ENCODE results near the gene FSTL5.

Gene FSTL5

DNA sequence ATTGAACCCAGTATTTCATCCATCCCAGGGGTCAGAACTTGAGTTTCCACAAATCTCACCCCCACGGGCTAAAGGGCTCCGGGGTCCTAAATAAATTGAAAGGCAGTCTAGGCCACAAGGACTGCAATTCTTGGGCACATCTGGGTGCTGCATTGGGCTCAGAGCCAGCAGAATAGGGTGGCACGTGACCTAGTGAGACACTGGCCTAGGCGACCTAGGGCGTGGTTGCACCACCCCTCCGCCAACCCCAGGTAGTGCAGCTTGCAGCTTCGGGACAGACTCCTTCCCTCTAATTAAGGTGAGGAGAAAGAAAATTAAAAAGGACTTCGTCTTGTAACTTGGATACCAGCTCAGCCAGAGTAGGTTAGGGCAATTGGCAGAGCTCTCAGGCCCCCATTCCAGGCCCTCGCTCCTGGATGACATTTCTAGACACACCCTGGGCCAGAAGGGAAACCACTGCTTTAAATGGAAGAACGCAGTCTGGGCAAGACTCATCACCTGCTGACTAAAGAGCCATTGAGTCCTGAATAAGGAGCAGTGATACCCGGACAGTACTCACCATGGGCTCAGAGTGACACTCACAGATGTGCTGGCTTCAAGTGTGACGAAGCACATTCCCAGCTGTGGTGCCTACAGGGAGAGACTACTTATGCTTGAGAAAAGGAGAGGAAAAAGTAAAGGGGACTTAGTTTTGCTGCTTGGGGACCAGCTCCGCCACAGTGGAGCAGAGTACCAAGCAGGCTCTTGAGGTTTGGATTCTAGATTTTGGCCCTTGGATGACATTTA, 735.4 kb downstream of the FSTL5 start:
- DNase-seq: no peak

DNA sequence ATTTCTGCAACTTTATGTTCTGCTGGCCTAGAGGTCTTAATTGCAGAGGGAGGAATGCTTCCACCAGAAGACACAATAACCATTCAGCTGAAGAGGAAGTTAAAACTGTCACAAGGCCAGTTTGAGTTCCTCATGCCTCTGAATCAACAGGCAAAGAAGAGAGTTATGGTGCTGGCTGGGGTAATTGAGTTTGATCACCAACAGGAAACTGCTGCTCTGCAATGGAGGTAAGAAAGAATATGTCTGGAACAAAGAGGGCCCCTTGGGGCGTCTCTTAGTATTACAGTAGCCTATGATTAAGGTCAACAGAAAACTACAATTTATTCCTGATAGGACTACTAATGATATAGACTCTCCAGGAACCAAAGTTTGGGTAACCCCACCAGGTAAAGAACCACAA, 744.0 kb downstream of the FSTL5 start:
- DNase-seq: peak; percentile 17

DNA sequence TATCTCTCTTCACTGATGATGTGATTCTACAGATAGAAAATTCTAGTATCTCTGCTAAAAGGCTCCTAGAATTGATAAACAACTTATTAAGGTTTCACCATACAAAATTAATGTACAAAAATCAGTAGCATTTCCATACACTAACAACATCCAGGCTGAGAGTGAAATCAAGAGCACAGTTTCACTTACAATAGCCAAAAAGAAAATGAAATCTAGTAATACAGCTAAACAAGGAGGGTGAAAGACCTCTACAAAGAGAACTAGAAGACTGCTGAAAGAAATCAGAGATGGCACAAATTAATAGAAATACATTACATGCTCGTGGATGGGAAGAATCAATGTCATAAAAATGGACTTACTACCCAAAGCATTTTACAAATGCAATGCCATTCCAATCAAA, 751.9 kb downstream of the FSTL5 start:
- no peak for DNase-seq

DNA sequence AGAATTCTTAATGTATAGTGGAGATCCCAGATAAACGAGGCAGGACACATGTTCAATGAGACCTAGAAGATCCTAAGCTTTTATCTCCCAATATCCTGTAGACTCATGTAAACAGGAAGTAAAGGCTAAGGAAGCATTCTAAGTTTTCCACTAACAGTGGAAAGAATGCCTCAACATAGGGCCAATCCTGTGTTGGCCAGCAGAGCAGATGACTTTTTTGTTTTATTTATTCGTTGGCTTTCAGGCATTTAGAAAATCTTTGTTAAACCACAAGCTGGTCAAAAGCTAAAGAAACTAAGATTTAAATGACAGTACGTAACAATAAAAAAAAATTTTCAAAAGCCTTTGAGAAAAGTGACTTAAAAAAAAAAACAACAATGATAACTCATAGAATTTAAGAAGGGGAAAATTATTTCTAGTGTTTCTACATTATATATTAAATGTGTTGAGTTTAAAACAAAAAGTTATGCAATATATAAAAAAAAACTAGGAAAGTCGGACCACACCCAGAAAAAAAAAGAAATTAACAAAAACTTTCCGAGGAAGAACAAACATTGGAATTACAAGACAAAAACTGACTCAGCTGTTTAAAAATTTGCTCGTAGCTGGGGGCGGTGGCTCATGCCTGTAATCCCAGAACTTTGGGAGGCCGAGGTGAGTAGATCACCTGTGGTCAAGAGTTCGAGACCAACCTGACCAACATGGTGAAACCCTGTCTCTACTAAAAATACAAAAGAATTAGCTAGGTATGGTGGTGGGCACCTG, 759.3 kb downstream of the FSTL5 start:
- no peak for DNase-seq

DNA sequence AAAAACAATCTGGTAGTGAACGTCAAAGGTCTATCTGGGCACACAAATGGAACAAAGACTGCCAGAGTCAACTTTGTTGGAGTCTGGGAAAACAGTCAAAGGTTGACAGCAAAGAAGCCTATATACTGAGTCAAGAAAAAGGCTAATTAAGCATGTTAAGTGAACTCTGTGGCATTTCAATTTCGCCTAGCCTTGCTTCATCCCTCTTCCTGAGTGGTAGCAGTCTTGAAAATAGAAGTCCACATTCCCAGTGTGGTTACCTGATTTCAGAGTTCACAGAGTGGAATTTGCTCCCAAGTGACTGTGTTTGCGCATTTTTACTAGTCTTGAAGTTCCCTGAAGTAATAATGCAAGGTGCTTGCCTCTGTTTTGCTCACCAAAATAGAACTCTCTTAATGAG, 760.0 kb downstream of the FSTL5 start:
- no peak for DNase-seq

DNA sequence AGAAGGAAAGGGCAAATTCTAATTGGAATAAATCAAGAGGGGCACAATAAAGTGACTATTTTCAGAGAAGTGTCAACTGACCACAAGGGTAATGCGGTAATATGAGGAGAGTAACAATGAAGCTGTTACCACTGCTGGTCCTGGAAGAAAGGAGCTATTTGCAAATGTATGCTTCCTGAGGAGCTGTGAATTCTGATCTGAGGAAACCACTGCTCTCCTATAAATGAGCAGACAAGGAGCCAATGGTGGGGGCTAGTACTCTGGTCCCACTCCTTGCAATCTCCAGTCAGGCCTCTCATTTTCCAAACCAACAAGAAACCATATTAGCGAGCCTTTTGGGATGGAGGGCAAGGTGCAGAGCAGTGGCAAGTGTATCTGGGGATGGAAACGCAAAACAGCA, 770.2 kb downstream of the FSTL5 start:
- DNase-seq: no peak

DNA sequence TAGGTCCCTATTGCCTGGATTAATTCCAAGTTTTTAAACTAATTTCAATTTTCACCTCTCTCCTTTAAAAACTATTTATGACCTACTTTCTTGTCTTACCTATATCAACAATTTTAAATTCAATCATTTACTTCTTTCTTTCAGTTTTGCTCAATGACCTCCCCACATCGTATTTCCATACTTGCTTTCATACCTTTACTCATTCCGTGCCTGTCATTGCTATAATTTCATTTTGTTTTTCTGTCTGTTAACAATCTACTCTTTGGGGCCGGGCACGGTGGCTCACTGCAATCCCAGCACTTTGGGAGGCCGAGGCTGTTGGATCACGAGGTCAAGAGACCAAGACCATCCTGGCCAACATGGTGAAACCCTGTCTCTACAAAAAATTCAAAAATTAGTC, 781.1 kb downstream of the FSTL5 start:
- DNase-seq: no peak

DNA sequence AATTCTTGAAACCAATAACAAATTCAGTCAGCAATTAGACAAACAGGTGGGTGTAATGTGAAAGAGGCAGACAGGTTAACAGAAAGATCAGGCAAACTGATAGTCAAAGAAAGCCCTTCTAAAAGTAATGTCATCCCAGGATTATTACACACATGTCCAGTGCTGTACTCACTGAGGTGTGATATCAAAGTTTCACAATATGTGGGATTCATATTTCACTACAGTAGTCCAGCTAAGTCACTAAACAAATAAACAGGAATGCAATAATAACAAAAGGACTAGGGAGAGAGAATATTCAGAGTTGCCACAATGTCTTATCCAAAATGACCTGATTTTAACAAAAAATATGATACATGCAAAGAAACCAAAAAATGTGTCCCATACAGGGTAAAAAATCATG, 787.5 kb downstream of the FSTL5 start:
- no peak for DNase-seq

DNA sequence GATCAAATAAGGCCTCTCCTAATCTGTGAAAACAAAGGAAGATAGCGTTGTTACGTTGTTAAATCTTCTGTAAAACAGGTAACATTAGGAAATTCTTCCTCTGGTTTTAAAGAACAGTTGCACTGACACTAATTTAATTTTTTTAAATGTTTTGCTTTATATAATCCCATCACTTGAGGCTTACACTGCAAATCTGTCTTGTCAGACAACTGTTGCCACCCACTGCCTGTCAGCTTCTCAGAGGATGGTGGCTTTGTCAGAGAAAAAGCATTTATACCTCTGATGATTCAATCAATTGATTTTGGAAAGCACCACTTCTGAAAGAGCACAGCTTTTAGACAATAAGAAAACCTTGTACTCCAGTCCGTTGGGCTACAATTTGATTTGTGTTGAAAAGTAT, 799.1 kb downstream of the FSTL5 start:
- no peak for DNase-seq

DNA sequence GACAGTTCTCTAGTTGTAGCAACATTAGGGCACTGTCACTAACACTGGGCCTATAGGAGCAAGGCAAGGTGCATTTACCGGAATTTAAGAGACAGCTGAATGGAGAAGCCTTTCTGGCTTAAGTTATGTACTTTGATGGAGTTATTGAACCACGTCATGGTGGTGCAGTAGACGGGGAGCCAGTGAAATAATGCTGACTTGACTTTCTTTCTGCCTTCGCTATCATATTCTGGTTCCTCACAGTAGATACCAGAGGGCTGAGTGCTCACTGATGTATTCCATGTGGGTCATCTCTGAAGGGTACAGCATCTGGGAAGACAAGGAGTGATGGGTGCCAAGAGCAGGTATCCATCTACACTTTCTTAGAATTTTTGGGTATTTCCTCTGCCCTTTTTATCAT, 802.8 kb downstream of the FSTL5 start:
- DNase-seq: no peak

DNA sequence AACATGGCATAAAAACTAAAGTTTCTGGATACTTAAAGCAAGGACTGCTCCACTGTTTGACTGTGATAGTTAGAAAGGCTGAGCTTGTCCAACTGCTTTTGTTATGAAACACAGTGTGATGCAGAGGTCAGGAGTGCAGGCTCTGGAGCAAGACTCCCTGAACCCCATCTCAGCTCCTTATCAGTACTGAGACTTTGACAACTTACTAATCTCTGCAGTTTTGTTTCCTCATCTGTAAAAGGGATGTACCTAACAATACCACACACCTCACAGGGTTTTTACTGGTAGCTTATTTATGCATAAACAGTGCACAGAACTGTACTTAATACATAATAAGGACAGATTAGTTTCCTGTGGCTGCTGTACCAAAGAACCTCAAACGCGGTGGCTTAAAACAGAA, 804.3 kb downstream of the FSTL5 start:
- no peak for DNase-seq

DNA sequence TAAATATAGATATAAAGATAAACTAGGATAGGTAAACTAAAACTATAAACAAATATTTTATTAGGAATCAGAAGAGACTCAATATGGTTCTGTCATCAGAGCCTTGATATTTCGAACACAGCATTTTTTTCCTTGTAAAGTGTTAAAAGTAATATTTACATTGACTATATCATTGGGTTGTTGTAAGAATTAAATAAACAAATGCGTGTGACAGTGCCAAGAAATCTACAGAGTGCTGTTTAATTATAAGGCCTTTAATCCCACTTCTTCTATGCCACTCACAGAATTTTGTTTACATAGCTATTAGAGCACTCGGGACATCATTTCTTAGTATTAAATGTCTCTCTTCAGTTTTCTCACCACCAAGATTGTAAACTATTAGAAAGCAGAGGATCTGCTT, 807.4 kb downstream of the FSTL5 start:
- peak; percentile 68 for DNase-seq

DNA sequence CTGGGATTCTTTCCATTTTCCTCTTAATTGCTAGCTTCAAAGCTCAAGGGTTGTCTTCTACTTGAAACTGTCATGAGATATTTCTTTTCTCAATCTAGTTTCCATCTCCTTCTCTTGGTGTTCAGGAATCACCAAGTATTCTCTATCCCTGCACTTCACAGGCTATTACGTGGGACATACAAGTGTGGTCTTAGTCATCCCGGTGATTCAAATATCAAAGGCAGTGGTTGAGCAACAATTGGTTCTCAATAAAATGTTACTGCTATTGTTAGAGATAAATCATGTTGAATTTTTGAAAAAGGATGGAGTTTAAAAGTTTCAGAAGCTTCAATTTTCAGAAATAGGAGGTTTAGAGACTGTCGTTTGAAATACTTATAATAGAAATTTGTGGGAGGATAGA, 812.9 kb downstream of the FSTL5 start:
- no peak for DNase-seq

DNA sequence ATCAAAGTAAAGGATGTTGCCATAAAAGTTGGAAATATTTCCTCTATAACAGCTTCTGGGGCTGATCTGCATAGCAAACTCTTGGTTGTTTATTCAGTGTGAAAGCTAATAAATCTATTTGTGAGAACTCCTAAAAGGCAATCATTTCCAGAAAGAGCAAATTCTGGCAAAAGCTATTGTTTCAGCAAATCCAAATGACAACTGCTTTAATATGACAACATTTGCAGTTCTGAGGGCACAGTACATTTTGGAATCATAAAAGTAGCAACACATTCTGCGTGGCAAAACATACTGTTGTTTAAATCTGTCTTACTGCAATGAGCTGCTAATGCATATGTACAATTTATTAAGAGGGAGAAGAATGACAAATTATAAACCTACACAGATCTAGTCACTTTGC, 818.1 kb downstream of the FSTL5 start:
- no peak for DNase-seq

DNA sequence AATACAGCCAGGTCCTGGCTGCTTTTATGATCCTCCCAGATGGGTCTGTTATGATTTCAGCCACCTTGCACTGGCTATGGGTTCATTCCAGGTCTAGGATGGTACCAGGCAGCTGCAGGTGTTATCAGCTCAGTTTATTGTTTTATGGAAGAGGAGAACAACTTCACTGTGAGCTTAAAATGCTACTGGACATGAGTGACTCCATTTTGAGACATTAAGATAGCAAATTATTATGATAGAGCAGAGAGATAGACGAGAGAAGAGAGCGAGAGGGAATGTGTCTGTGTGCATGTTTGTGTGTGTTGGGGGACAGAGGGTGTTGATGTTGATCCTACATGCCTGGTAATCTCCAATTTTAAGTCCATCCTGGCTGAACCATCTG, 820.2 kb downstream of the FSTL5 start:
- DNase-seq: no peak

DNA sequence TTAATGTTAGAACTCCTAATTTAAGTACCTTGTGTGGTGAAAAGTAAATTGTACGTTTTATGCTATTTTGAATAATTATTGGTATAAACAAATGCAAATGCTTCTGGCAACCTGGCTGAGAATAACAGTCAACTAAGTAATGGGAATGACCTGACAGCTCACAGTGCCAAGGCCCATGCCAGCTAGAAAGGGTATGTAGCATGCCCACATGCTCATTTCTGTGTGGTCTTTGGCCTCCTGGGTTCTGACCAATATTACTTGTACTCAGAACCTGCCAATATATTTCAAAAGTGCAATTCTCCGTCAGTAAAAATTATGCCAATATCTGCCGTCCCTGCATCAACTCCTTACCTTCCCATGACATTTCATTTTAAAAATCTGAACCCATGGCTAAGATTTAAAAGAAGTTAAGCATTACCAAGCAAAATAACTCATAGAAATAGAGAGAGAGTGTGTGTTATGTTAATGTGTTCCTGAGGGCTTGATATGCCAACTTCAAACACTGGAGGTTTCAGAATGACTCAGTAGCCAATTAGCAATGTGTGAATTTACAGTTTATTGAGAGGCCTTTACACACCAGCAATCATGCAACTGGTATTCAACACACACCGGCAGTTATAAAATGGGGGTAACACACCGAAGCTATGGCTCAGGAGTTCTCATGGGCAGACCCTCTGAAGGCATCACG, 820.8 kb downstream of the FSTL5 start:
- DNase-seq: no peak

DNA sequence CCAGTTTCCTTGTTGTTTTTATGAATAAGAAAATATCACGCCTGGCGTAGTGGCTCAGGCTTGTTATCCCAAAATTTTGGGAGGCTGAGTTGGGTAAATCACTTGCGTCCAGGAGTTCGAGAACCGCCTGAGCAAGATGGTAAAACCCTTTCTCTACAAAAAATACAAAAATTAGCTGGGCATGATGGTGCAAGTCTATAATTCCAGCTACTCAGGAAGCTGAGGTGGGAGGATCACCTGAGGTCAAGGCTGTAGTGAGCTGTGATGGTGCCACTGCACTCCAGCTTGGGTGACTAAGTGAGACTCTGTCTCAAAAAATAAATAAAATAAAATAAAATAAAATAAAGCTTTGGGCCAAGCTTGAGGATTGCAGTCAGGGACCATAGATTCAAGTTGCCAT, 827.2 kb downstream of the FSTL5 start:
- no peak for DNase-seq

DNA sequence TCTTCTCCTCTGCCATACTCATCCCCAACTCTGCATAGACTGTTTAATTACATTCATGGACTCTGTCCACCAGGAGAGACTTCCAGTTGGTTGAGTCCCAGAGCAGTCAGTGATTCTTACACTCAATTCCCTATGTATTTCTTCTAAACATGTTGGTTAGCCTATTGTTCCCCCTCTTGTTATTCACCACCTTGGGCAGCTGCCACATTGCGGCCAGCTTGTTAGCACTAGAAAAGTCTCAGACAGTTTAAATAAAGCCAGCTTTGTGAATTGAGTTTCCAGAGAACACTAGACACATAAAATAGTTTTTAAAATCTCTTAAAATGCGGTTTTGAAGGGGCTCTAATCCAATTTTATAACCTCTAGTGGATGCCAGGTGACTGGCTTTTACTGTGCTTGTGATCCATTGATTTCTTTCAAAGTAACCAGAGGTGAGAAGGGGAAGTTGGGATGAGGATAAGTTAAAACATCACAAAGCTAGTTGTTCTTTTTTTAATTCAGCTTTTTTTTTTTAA, 827.7 kb downstream of the FSTL5 start:
- no peak for DNase-seq
